Epithelial cell of prostate (primary cell): ENCODE measurements around the gene TMEM51.

Source experiments
- DNase-seq: peaks from one replicate; pipeline ENCODE4 v3.0.0-alpha.2; 2011; ENCODE audit warnings: low read depth, low spot score
- H3K27ac ChIP-seq: fragments of 450-650 bp; 2 replicates; pipeline ENCODE4 v1.5.1; 2017; ENCODE audit warnings: mild to moderate bottlenecking

Gene TMEM51

DNA sequence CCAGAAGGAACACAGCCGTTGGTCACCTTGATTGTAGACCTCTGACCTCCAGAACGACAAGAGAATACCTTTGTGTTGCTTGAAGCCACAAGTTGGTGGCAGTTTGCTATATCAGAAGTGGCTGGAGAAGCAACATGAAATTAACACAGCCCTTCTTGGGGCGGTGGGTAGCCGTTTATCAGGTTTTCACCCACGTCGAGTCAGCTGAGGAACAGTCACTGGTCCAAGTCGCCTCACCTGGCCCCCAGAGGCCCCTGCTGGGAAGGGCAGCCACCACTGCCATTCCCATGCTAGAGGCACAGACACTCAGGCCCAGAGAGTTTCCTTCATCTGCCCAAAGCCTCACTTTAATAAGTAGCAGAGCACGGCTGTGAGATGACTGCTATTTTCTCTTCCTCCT, 37.7 kb downstream of the TMEM51 start:
- DNase-seq: no peak
- no peak overlapping the region for H3K27ac ChIP-seq

DNA sequence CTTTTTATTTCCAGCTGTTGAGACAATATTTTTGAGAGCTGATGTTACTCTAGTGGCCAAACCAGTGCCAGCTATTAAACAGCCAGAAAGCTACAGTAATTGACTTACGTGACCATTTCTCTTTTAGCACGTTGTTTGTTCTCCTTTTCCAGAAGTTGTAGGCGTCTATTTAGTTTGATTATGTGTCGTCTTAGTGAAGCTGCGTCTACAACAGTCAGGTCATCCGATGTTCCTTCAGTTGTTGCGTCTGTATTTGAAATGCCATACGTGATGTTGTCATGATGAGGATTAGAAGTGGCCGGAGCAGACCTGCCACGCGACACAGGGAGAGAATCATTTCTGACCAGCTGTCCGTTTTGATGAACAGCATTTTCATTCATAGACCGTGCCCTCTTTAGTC, 38.2 kb downstream of the TMEM51 start:
- no peak overlapping the region for H3K27ac ChIP-seq
- DNase-seq: no peak

DNA sequence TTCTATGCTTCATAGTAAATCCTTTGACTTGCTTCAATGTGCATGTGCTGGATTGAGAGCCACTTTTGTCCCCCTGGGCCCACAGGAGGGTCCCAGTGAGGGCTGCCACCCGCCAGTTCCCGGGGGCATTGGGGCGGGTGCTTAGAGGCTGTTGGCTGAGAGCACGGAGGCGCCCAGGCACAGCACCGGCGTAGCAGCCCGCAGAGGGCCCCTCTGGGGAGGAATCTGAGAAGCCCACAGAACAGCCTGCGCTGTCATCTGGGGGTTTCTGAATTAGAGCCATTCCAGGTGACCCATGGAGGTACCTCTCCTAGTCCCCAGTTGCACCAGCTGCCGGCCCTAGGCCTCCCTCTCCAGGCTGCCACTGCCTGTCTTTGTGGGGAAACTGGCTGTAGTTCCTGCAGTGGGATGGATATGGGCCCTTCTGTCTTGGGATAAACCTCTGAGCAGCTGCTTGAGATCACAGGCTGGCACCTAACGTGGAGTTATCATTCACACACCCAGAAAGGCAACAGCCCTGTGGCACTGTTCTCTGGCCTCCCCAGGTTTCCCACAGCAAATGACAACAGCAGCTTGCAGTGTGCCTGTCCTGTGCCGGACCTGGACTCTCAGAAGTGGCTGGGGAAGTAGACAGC, 39.5 kb downstream of the TMEM51 start:
- DNase-seq: no peak
- H3K27ac ChIP-seq: no peak overlapping the region

DNA sequence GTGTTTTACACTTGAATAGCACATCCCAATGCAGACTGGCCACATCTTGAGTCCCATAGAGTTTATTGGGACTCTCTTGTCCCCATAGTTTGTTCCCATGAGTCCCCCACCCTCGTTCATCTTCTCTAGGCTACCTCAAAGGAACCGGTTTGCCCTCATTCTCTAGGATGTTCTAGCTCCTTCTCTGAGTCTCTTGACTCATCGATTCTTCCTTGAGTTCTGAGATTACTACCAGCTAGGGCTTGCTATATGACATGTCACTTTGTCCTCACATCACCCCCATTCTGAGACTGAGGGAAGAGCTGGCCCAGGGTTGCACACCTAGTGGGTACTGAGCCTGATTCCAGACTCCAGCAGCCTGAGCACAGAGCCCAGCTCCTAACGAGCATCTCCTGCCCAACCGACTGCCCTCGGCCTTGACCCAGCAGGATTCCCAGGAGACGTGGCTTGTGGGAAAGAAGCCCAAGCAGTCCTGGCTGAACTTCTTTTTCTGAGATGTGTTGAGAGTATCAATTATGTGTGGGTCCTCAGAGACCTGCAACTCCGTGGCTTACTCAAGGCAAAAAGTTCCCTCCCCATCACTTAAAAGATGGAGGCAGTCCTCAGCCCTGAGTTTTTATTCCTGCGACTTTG, 42.0 kb downstream of the TMEM51 start:
- H3K27ac ChIP-seq: peak overlapping the region; percentile 44
- DNase-seq: peak; percentile 61

- no peak for DNase-seq
- peak overlapping the region; percentile 44 for H3K27ac ChIP-seq
These were observed 42.5 kb downstream of the TMEM51 start for GRCh38 chr1:15196069-15196468.

- no peak for DNase-seq
- H3K27ac ChIP-seq: no peak overlapping the region
These were observed 43.4 kb downstream of the TMEM51 start for GRCh38 chr1:15196807-15197530.

DNA sequence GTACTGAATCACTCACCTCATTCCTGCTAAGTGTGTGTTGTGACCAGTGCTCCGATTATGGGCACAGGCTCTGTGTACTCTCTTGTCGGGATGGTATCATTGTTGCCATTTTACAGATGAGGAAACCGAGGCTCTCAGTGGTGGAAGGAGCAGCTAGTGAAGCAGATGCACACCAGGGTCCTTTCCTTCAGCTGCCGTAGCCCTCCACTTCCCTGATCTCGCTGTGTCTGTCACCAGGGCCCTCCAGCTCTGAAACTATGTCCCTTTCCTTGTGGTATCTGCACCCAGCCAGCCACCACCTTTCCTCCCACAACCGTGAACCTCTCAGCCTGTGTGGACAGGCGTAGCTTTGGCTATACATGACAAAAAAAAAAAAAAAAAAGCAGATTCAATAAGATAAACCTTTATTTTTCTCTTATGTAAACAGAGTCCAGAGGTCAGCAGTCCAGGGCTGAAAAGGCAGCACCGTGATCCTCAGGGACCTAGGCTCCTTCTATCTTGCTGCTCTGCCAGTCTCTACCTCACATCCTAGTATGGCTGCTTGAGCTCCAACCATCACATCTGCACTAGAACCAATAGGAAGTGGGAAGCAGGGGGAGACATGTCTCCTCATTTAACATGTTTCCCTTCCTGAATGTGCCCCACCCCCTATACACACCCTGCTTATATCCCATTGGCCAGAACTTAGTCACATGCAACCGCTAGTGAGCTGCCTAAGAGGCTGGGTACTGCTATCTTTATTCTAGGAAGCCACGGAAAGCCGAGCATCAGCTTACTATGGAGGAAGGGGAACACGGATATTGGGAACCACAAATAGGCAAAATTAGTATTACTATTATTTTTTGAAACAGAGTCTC, 44.3 kb downstream of the TMEM51 start:
- DNase-seq: no peak

GRCh38 chr1:15198684-15199083, 45.1 kb downstream of the TMEM51 start:
- no peak for DNase-seq
- H3K27ac ChIP-seq: no peak overlapping the region

More for the DNA sequence above, 44.3 kb downstream of the TMEM51 start:
- H3K27ac ChIP-seq: no peak overlapping the region

- peak overlapping the region; percentile 84 for H3K27ac ChIP-seq
- DNase-seq: no peak
These were observed 47.7 kb downstream of the TMEM51 start for GRCh38 chr1:15201221-15201620.

GRCh38 chr1:15201849-15202551, 48.5 kb downstream of the TMEM51 start:
- H3K27ac ChIP-seq: peak overlapping the region; percentile 84

DNA sequence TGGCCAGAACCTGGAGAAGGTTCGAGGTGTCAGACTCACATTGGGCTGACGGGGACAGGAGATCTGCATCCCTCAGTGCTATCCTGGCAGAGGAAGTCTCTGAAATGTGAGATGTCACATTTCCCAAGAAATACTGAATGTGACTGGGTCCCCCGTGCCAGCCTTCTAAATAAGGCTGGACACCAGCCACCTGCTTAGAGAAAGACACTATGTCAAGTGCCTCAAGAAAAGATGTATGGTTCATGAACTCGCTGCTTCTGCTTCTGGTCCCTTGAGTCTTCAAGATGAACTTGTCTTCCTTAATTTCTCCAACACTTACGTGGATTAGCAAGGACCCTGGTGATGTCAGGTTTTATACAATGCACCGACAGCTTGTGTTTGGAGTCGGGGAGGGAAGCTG, 51.4 kb downstream of the TMEM51 start:
- H3K27ac ChIP-seq: no peak overlapping the region
- no peak for DNase-seq

More at GRCh38 chr1:15201849-15202551, 48.5 kb downstream of the TMEM51 start:
- peak; percentile 50 for DNase-seq

GRCh38 chr1:15205586-15206346, 52.2 kb downstream of the TMEM51 start:
- peak overlapping the region; percentile 53 for H3K27ac ChIP-seq
- no peak for DNase-seq

GRCh38 chr1:15206418-15207030, 53.0 kb downstream of the TMEM51 start:
- DNase-seq: peak; percentile 64
- peak overlapping the region; percentile 53 for H3K27ac ChIP-seq

DNA sequence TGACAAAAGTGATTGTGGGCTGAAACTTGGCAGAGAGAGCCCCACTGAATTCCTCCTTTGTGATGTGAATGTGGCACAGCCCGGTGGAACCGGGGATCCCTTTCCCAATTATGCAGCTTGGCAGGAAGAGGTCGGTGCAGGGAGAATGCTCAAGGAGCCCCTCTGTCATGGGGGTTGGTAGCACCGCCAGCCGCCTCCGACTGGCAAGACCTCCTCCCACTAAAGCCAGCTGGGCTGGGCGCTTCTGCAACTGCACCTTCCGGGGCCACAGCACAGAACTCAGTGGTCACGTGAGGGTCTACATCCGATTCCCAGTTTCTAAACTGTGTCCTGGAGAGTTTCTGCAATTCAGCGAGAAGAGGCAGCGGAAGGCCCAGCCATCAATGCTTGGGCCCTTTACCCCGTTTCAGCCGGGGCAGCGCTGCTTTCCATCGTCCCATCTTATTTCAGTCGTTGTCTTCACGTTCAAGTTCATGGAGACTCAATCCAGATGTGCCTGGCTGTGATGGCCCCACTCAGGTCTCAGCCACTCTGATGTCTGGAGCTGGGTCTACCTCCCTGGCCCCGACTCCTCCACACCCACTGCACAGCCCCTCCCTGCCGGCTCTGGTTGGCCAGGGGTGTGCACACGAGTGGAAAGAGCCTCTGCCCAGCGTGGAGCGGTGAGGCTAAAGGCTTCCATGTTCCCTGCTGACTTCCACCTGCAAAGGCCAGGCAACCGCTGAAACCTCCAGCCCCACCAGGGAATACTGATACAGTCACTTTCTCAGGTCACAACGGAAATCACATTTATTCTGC, 53.7 kb downstream of the TMEM51 start:
- peak overlapping the region; percentile 53 for H3K27ac ChIP-seq
- DNase-seq: no peak

DNA sequence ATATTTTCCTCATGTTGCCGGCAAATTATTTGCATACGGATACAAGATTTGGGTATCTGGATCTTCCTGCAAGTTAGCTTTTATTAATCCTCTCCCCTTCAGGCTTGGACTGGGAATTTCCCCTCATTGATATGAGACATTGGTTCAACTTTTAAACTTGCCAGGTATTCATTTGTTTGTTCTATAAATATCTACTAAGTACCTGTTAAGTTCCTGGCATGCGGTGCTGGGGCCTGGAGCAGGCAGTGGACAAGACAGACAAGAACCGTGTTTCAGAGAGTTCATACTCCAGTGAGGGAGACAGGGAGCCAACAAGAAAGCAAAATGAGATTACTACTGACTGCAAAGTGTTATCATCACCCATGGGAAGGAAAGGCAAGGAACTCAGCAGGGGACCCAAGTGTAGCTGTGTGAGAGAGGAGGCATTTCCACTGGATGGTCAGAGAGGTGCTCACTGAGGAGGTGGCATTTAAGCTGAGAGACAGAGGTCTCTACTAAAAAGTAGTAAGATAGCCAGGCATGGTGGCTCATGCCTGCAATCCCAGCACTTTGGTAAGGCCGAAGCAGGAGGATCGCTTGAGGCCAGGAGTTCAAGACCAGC, 54.4 kb downstream of the TMEM51 start:
- DNase-seq: no peak
- no peak overlapping the region for H3K27ac ChIP-seq

- H3K27ac ChIP-seq: no peak overlapping the region
- DNase-seq: no peak
These were observed 57.3 kb downstream of the TMEM51 start for GRCh38 chr1:15210651-15211375.

GRCh38 chr1:15211424-15211823, 57.9 kb downstream of the TMEM51 start:
- no peak for DNase-seq
- H3K27ac ChIP-seq: no peak overlapping the region
